GM19238 (cell line): ENCODE results near the gene DDIT4.
A peak's percentile ranks its signal among the peaks of the same experiment; 100 is the strongest.
"Not testable (repeated sequence)": the region's sequence is repeated elsewhere in the genome, so short reads cannot be mapped to it uniquely, and the experiment has no call there.

Experiments
- DNase-seq: peaks from one replicate; pipeline ENCODE4 v3.0.0; 2011; ENCODE audit warnings: low spot score; ENCODE audit not compliant: insufficient read length

Gene DDIT4

GRCh38 chr10:72273410-72274212 lies at the start of gene DDIT4:
Gene DDIT4 (plus strand): TSS chr10:72273924. CDS start chr10:72274217, 293 bp downstream.
- DNase-seq: peak; percentile 99

DNA sequence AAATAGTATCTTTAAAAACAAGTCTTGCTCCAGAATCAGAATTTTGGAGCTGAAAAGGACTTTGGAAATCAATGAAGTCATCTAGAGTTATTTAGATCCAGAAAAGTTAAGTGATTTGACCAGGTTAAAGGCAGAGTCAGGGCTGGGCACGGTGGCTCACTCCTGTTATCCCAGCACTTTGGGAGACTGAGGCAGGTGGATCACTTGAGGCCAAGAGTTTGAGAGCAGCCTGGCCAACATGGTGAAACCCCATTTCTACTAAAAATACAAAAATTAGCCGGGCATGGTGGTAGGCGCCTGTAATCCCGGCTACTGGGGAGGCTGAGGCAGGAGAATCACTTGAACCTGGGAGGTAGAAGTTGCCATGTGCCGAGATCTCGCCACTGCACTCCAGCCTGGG lies 49.5 kb upstream of the DDIT4 start:
- DNase-seq: not testable (repeated sequence)

DNA sequence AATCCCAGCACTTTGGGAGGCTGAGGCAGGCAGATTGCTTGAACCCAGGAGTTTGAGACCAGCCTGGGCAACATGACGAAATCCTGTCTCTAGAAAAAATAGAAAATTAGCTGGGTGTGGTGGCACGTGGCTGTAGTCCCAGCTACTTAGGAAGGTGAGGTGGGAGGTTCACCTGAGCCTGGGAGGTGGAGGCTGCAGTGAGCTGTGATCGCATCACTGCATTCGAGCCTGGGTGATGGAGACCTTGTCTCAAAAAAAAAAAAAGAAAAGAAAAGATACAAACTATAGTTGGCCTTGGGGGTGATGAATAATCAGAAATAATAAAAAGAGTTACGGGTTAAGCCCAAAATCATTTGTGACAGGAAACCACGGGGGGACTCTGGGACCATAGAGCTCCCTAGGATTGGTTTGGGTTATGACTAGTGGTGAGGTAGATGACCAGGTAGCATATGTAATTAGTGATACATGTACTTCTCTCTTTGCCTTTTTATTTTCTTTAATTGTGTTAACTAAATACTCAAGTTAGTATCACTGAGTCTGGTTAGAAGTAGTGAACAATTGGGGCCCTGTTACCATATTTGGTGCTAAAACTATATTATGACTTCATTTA lies 47.2 kb upstream of the DDIT4 start:
- no peak for DNase-seq

GRCh38 chr10:72227826-72228225 lies 45.9 kb upstream of the DDIT4 start:
- no peak for DNase-seq

- no peak for DNase-seq
Measured at GRCh38 chr10:72228318-72228751, 45.4 kb upstream of the DDIT4 start.

DNA sequence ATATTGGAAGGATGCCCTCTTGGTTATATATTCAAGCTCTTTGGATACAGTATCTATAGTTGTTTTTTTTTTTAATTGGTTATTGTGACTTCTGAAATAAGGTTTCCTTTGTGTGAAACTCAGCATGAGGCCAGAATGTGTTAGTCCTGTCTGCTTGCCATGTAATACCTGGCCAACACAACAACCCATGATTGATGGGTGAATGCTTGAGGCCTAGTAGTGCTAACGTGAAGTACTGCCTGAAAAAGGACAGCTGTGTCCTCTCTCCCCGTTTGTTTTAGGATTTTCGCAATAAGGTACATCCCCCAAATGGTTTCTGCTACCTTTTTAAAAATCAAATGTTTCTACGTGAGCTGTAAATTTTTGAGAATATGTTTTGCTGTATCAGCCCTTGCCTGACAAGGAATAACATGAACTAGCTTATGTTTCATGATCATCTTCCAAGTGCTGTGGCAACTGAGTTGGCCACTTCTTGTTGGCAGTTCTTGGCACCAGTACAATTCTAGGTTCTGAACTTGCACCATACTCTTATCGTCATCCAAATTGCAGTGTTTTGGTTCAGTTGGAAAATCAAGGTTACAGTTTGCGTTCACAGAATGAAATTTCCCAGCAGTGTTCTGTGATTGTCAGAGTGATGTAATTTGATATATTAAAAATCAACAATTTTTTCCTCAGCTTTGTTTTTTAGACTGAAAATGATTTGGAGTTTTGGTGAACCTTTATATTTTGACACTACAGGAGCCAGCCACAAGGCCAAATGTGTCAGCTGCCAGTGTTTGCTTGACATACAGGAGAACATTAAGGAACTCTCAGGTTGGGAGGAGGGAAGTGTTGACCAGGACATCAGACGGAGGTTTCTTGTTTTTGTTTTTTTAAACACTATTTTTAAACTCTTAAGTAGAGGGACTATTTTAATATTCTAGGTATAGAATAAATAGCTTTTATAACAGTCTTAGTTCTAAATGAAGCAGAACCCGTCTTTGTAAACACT lies 44.2 kb upstream of the DDIT4 start:
- no peak for DNase-seq

- DNase-seq: no peak
Measured at GRCh38 chr10:72233621-72234020, 40.1 kb upstream of the DDIT4 start.

DNA sequence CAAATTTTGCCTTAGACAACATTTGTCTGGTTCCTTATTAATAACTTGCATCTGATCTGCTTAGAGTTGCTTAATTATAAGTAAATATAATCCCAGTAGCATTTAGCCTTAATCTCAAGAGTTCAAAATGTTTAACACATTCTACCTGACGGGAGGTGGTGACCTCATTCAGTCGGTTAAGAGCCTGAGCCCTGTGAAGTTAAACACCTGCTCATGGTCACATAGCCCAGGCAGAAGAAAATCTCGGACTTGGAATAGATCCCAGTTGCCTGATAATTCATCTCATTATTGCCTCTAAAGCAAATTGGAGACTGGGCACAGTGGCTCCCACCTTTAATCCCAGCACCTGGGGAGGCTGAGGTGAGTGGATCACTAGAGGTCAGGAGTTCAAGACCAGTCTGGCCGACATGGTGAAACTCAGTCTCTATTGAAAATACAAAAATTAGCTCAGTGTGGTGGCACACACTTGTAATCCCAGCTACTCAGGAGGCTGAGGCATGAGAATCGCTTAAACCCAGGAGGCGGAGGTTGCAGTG lies 39.1 kb upstream of the DDIT4 start:
- DNase-seq: no peak

DNA sequence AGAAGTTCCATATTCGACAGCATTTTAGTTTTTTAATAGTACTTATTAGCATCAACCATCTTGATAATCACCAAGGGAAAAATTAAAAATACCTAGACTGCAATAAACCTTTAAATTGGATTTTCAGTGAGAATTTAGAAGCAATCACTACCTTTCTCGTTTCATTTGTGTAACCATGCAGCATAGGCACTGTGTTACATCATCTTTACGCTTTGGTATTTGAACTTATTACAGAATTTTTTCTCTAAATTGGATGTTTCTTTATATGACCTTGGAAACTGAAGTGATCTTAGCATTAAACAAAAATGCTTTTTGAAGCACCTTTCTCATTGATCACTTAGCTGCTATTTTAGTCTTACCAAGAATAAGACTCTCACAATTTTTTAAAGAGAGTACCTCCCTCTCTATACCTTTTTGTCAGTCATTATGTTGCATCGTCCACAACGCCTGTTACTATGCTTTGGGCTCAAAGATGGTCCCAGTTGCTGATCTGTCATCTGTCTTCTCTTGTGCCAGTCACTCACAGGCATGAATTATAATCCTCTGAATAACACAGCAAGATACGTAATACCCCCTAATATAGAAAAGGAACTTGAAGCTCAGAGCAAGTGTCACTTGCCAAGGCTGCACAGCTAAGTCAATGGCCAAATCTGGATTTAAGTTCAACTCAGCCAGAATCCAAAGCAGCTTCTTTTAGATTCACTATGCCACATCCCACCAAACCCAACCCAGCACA lies 38.0 kb upstream of the DDIT4 start:
- DNase-seq: no peak

GRCh38 chr10:72238392-72239175 lies 35.1 kb upstream of the DDIT4 start:
- no peak for DNase-seq

DNA sequence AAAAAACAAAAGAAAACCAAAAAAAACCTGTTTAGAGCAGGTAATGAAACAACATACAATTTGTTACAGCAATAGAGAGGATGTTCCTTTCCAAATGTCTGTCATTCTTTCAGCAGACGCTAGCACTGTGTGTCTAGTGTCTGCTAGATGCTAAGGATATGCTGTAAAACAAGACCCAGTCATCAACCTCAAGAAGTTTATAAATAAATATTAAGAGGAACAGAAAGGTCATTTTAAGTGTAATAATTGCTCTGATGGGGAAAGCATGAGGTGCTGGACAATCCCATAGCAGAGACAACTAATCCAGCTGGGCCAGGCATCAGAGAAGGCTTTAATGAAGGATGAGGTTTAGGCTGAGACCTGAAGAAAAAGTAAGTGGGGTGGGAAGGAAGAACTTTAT lies 34.3 kb upstream of the DDIT4 start:
- DNase-seq: no peak

DNA sequence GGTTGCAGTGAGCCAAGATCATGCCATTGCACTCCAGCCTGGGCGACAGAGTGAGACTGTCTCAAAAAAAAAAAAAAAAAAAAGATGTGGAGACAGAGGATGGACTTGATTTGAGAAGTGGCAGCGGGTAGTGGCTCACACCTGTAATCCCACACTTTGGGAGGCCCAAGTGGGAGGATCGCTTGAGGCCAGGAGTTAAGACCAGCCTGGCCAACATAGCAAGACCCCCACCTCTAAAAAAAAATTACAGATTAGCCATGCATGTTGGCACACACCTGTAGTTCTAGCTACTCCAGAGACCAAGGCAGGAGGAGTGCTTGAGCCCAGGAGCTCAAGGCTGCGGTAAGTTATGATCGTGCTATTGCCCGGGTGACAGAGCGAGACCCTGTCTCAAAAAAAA lies 33.4 kb upstream of the DDIT4 start:
- no peak for DNase-seq

- DNase-seq: no peak
Measured at GRCh38 chr10:72241691-72242252, 32.0 kb upstream of the DDIT4 start.

DNA sequence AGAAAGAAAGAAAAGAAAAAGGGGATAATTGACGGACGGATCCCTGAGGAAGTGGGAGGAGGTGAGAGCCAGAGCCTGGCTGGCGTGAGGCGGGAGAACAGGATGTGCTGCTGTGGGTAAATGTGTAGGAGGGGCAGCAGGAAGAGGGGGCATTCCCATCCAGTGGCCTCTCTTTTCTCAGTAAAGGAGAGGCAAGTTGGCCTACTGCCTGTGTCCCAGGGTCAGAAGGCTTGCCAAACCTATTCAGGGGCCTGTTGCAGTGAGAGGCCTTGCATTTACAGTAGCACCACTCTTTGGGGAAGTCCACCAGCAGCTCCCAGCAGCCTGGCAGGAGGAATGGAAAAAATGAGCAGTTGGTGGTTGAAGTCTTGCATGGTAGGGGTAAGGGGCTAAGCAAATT lies 31.0 kb upstream of the DDIT4 start:
- no peak for DNase-seq

- DNase-seq: no peak
Measured at GRCh38 chr10:72243822-72244437, 29.8 kb upstream of the DDIT4 start.

- no peak for DNase-seq
Measured at GRCh38 chr10:72244573-72245038, 29.1 kb upstream of the DDIT4 start.

- DNase-seq: no peak
Measured at GRCh38 chr10:72245949-72246525, 27.7 kb upstream of the DDIT4 start.

GRCh38 chr10:72248468-72249151 lies 25.1 kb upstream of the DDIT4 start:
- DNase-seq: peak; percentile 74
